HEK293 (cell line): Measurements from ENCODE around the gene SCGB3A1.

ENCODE experiments used
- CTCF ChIA-PET: fragments of 350-600 bp; formaldehyde crosslinking; extraction: SDS; loops from one replicate; lab custom pipeline; 2021; ENCODE audit warnings: antibody characterized with exemption; lab: Yijun Ruan, JAX
- POLR2A ChIA-PET: fragments of 300-600 bp; formaldehyde crosslinking; extraction: SDS; loops from one replicate; lab custom pipeline; 2020; ENCODE audit warnings: antibody characterized with exemption, inconsistent platforms; lab: Yijun Ruan, JAX
- H3K27ac ChIP-seq: fragments of 200-500 bp; sonication (Bioruptor generic); 2 replicates; pipeline ENCODE4 v1.5.1; 2014; ENCODE audit warnings: low read depth, low read length, control low read depth, inconsistent platforms; ENCODE audit errors: extremely low read depth
- H3K36me3 ChIP-seq, 2 experiments: fragments of 200-500 bp in 1 of 2; sonication (Bioruptor generic) in 1 of 2; 1 replicate in 1 of 2; 2 replicates in 1 of 2; pipeline ENCODE4 v1.5.1; 2014 to 2017; ENCODE audit warnings: inconsistent platforms in 2 of 2, low read length in 2 of 2; ENCODE audit not compliant: control insufficient read depth in 2 of 2, insufficient read depth in 1 of 2
- H3K4me1 ChIP-seq: fragments of 200-500 bp; sonication (Bioruptor generic); 2 replicates; pipeline ENCODE4 v1.5.1; 2014; ENCODE audit warnings: mild to moderate bottlenecking, low read length, inconsistent platforms; ENCODE audit not compliant: control insufficient read depth, insufficient read depth
- H3K4me3 ChIP-seq: 2 replicates; pipeline ENCODE4 v1.5.1; 2011; ENCODE audit warnings: low read depth, mild to moderate bottlenecking, control low read depth, low read length, moderate library complexity
- H3K9me3 ChIP-seq: fragments of 200-500 bp; sonication (Bioruptor generic); 2 replicates; pipeline ENCODE4 v1.5.1; 2014; ENCODE audit warnings: low read depth, low read length, inconsistent platforms; ENCODE audit not compliant: control insufficient read depth, insufficient read depth
- CTCF ChIP-seq: fragments of 450-650 bp; formaldehyde crosslinking; IDR thresholded peaks from 2 replicates; pipeline ENCODE4 v1.5.1; 2016; ENCODE audit warnings: missing biosample characterization, missing genetic modification characterization
- FEZF1 ChIP-seq: fragments of 450-650 bp; formaldehyde crosslinking; IDR thresholded peaks from 2 replicates; pipeline ENCODE4 v1.5.1; 2016; ENCODE audit warnings: missing biosample characterization, missing genetic modification characterization
- GFI1B ChIP-seq: fragments of 450-650 bp; formaldehyde crosslinking; IDR thresholded peaks from 2 replicates; pipeline ENCODE4 v1.5.1; 2016; ENCODE audit warnings: missing biosample characterization, missing genetic modification characterization
- HOXC10 ChIP-seq: sonication (generic); formaldehyde crosslinking; IDR thresholded peaks from 2 replicates; pipeline ENCODE4 v1.8.1; 2023; ENCODE audit warnings: mild to moderate bottlenecking, missing genetic modification reagents
- INSM2 ChIP-seq: fragments of 450-650 bp; formaldehyde crosslinking; IDR thresholded peaks from 2 replicates; pipeline ENCODE4 v1.5.1; 2016; ENCODE audit warnings: missing biosample characterization, missing genetic modification characterization
- PRDM1 ChIP-seq: fragments of 450-650 bp; formaldehyde crosslinking; IDR thresholded peaks from 2 replicates; pipeline ENCODE4; 2016; ENCODE audit warnings: missing biosample characterization, missing genetic modification characterization
- RBAK ChIP-seq: fragments of 450-650 bp; formaldehyde crosslinking; IDR thresholded peaks from 2 replicates; pipeline ENCODE4 v1.5.1; 2016; ENCODE audit warnings: missing biosample characterization, missing genetic modification characterization
- ZBTB21 ChIP-seq: fragments of 450-650 bp; formaldehyde crosslinking; IDR thresholded peaks from 2 replicates; pipeline ENCODE4 v1.5.1; 2017; ENCODE audit warnings: missing biosample characterization, missing genetic modification characterization
- ZBTB7A ChIP-seq: fragments of 450-650 bp; formaldehyde crosslinking; IDR thresholded peaks from 2 replicates; pipeline ENCODE4 v1.5.1; 2016; ENCODE audit warnings: low read depth, missing biosample characterization, missing genetic modification characterization
- ZNF174 ChIP-seq: fragments of 450-650 bp; formaldehyde crosslinking; IDR thresholded peaks from 2 replicates; pipeline ENCODE4 v1.5.0; 2017; ENCODE audit warnings: missing biosample characterization, mild to moderate bottlenecking, missing genetic modification characterization
- ZNF223 ChIP-seq: fragments of 450-650 bp; formaldehyde crosslinking; IDR thresholded peaks from 2 replicates; pipeline ENCODE4 v1.5.1; 2016; ENCODE audit warnings: missing biosample characterization, missing genetic modification characterization
- ZNF558 ChIP-seq: fragments of 450-650 bp; formaldehyde crosslinking; IDR thresholded peaks from 2 replicates; pipeline ENCODE4 v1.5.1; 2016; ENCODE audit warnings: missing biosample characterization, missing genetic modification characterization
- ZNF843 ChIP-seq: fragments of 450-650 bp; formaldehyde crosslinking; IDR thresholded peaks from 2 replicates; pipeline ENCODE4 v1.5.1; 2016; ENCODE audit warnings: missing biosample characterization, missing genetic modification characterization
- TF ChIP-seq, protein P1 (sequence below): sonication (generic); formaldehyde crosslinking; IDR thresholded peaks from 2 replicates; pipeline ENCODE4 v1.8.1; 2022; ENCODE audit warnings: mild to moderate bottlenecking, moderate library complexity, missing genetic modification reagents
- TF ChIP-seq, protein P2 (sequence below): fragments of 450-650 bp; formaldehyde crosslinking; IDR thresholded peaks from 2 replicates; pipeline ENCODE4 v1.5.1; 2017; ENCODE audit warnings: missing biosample characterization, missing genetic modification characterization
- TF ChIP-seq, protein P3 (sequence below): fragments of 450-650 bp; formaldehyde crosslinking; IDR thresholded peaks from 2 replicates; pipeline ENCODE4 v1.5.1; 2017; ENCODE audit warnings: missing biosample characterization, missing genetic modification characterization
- TF ChIP-seq, protein P4 (sequence below): fragments of 450-650 bp; formaldehyde crosslinking; IDR thresholded peaks from 2 replicates; pipeline ENCODE4 v1.5.1; 2017; ENCODE audit warnings: missing biosample characterization, missing genetic modification characterization
- TF ChIP-seq, protein P5 (sequence below): fragments of 450-650 bp; formaldehyde crosslinking; IDR thresholded peaks from 2 replicates; pipeline ENCODE4 v1.5.1; 2016; ENCODE audit warnings: missing biosample characterization, missing genetic modification characterization

The SCGB3A1 gene

DNA sequence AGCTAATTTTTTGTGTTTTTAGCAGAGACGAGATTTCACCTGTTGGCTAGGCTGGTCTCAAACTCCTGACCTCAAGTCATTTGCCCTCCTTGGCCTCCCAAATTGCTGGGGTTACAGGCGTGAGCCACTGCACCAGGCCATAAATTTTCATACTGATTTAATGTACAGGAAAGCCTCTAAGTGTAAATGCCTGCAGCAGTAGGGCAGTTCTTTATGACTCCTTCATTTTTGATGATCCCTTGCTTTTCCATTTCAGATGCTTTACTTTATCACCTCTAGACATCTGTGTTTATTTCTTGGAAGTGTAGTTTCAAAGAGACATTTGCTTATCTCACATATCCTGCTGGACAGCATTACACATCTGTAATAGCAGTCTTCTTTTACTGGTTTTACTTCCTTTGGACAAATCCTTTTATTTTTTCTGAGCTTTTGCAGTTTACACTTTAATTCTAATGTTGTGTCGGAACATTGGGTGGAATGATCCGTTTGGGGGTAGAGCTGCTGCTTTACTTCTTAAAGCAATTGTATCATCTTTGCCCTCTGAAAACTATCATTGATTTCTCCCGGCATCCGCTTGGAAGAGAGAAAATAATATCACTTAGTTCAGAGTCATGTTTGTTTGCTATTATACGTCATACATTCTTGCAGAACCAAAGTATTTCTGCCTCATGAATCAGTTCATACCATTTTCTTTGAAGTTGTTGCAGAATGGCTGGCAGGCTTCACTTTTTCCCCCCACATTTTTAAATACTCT, 36.0 kb downstream of the SCGB3A1 start:
- Histone ChIP-seq H3K4me3 (no peak overlapping the region), H3K4me1 (no peaks in the 10 kb centered on the region), H3K27ac (no peak overlapping the region)
- POLR2A ChIA-PET: no interaction called here
- TF ChIP-seq, protein P1, sequence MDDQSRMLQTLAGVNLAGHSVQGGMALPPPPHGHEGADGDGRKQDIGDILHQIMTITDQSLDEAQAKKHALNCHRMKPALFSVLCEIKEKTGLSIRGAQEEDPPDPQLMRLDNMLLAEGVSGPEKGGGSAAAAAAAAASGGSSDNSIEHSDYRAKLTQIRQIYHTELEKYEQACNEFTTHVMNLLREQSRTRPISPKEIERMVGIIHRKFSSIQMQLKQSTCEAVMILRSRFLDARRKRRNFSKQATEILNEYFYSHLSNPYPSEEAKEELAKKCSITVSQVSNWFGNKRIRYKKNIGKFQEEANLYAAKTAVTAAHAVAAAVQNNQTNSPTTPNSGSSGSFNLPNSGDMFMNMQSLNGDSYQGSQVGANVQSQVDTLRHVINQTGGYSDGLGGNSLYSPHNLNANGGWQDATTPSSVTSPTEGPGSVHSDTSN (CRISPR knock-in tag): no peak
- TF ChIP-seq ZNF174 (tag by site-specific recombination) (no peak), FEZF1 (tag by site-specific recombination) (no peak), CTCF (tag by site-specific recombination) (no peak)
- TF ChIP-seq, protein P2, sequence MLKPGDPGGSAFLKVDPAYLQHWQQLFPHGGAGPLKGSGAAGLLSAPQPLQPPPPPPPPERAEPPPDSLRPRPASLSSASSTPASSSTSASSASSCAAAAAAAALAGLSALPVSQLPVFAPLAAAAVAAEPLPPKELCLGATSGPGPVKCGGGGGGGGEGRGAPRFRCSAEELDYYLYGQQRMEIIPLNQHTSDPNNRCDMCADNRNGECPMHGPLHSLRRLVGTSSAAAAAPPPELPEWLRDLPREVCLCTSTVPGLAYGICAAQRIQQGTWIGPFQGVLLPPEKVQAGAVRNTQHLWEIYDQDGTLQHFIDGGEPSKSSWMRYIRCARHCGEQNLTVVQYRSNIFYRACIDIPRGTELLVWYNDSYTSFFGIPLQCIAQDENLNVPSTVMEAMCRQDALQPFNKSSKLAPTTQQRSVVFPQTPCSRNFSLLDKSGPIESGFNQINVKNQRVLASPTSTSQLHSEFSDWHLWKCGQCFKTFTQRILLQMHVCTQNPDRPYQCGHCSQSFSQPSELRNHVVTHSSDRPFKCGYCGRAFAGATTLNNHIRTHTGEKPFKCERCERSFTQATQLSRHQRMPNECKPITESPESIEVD: no peak
- TF ChIP-seq, all 188 proteins: peak for 0
- Histone ChIP-seq H3K36me3 (peaks cover 21 to 61% of the 10 kb centered on the region in 2 experiments; a peak in 2 of 3 replicates), H3K9me3 (no peaks in the 10 kb centered on the region)
- CTCF ChIA-PET: interaction anchor here (0.6 kb wide), 1 partner anchor 57 kb away, joined by 3 read pairs; no protein-coding TSS in a partner anchor

DNA sequence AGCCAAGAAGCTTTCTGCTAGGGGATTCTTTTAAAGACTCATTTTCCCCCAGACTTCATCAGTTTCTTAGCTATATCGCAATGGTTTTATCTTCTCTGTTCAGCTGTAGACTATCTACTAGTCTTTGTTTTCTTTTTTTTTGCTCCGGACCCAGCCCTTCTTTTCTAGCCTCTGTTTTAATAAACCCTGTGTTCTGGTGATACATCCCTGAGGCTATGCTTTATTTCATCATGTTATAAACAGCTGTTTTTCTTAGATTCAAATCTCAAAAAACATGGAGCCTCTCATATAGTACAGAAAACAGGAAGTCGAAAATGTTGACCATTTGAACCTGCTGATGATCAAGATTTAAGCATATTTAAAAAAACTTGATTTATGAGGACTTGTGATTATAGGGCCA, 37.8 kb downstream of the SCGB3A1 start:
- CTCF ChIA-PET: interaction anchor here (0.6 to 1.6 kb wide), 2 partner anchors 53 to 95 kb away, joined by 3 to 6 read pairs; no protein-coding TSS in a partner anchor

GRCh38 chr5:180548563-180548962, 42.7 kb downstream of the SCGB3A1 start:
- no peaks in the 10 kb centered on the region for H3K9me3 ChIP-seq
- TF ChIP-seq HOXC10 (no peak), RBAK (tag by site-specific recombination) (no peak), ZNF843 (tag by site-specific recombination) (no peak), INSM2 (tag by site-specific recombination) (no peak), ZBTB7A (tag by site-specific recombination) (no peak), ZBTB21 (tag by site-specific recombination) (no peak), ZNF223 (tag by site-specific recombination) (no peak), ZNF558 (tag by site-specific recombination) (no peak), PRDM1 (tag by site-specific recombination) (no peak)
- TF ChIP-seq, protein P3, sequence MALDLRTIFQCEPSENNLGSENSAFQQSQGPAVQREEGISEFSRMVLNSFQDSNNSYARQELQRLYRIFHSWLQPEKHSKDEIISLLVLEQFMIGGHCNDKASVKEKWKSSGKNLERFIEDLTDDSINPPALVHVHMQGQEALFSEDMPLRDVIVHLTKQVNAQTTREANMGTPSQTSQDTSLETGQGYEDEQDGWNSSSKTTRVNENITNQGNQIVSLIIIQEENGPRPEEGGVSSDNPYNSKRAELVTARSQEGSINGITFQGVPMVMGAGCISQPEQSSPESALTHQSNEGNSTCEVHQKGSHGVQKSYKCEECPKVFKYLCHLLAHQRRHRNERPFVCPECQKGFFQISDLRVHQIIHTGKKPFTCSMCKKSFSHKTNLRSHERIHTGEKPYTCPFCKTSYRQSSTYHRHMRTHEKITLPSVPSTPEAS: no peak
- TF ChIP-seq, protein P4, sequence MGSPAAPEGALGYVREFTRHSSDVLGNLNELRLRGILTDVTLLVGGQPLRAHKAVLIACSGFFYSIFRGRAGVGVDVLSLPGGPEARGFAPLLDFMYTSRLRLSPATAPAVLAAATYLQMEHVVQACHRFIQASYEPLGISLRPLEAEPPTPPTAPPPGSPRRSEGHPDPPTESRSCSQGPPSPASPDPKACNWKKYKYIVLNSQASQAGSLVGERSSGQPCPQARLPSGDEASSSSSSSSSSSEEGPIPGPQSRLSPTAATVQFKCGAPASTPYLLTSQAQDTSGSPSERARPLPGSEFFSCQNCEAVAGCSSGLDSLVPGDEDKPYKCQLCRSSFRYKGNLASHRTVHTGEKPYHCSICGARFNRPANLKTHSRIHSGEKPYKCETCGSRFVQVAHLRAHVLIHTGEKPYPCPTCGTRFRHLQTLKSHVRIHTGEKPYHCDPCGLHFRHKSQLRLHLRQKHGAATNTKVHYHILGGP: no peak
- no peaks in the 10 kb centered on the region for H3K4me1 ChIP-seq
- ChIA-PET CTCF (interaction anchor here (1.5 kb wide), 1 partner anchor 255 kb away, joined by 5 read pairs; no protein-coding TSS in a partner anchor), POLR2A (no interaction called here)
- peaks cover 14 to 37% of the 10 kb centered on the region in 2 experiments; a peak in 2 of 3 replicates for H3K36me3 ChIP-seq
- H3K27ac ChIP-seq: no peak overlapping the region
- no peak overlapping the region for H3K4me3 ChIP-seq

More for the DNA sequence above, 37.8 kb downstream of the SCGB3A1 start:
- POLR2A ChIA-PET: interaction anchor here (0.7 kb wide), 1 partner anchor 346 kb away, joined by 9 read pairs; no protein-coding TSS in a partner anchor
- Histone ChIP-seq H3K4me1 (no peaks in the 10 kb centered on the region), H3K36me3 (peaks cover 24 to 62% of the 10 kb centered on the region in 2 experiments; a peak in 2 of 3 replicates), H3K4me3 (no peak overlapping the region), H3K27ac (no peak overlapping the region), H3K9me3 (no peaks in the 10 kb centered on the region)
- TF ChIP-seq RBAK (tag by site-specific recombination) (no peak), GFI1B (no peak), PRDM1 (tag by site-specific recombination) (no peak)
- TF ChIP-seq, protein P5, sequence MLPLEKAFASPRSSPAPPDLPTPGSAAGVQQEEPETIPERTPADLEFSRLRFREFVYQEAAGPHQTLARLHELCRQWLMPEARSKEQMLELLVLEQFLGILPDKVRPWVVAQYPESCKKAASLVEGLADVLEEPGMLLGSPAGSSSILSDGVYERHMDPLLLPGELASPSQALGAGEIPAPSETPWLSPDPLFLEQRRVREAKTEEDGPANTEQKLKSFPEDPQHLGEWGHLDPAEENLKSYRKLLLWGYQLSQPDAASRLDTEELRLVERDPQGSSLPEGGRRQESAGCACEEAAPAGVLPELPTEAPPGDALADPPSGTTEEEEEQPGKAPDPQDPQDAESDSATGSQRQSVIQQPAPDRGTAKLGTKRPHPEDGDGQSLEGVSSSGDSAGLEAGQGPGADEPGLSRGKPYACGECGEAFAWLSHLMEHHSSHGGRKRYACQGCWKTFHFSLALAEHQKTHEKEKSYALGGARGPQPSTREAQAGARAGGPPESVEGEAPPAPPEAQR (tag by site-specific recombination): no peak
